PFSK-1 (cell line): Measurements from ENCODE around the gene SAMD11.

Experiments used
- FOXP2 ChIP-seq: optimal IDR thresholded peaks from 2 replicates; pipeline ENCODE3; 2011; ENCODE audit warnings: borderline replicate concordance, control low read depth, inconsistent platforms; ENCODE audit not compliant: insufficient read depth; ENCODE audit errors: extremely low read length, extremely low read depth
- POLR2AphosphoS5 ChIP-seq: IDR thresholded peaks from 2 replicates; pipeline ENCODE4 v1.6.1; 2012; ENCODE audit warnings: low read depth, mild to moderate bottlenecking, control low read depth, low read length, moderate library complexity
- SIN3A ChIP-seq: IDR thresholded peaks from 2 replicates; pipeline ENCODE4 v1.6.1; 2012; ENCODE audit warnings: mild to moderate bottlenecking, low read length, moderate library complexity, borderline replicate concordance; ENCODE audit not compliant: insufficient read depth
- TAF1 ChIP-seq: IDR thresholded peaks from 2 replicates; pipeline ENCODE4 v1.6.1; 2012; ENCODE audit warnings: low read length, control low read depth, borderline replicate concordance; ENCODE audit not compliant: insufficient read depth
- TF ChIP-seq, protein P1 (sequence below), 2 experiments: IDR thresholded peaks; 2 replicates each; pipeline versions ENCODE4 v1.6.1 to v1.8.0; 2011 to 2012; ENCODE audit warnings: low read depth in 2 of 2, low read length in 2 of 2, control low read depth in 1 of 2, inconsistent platforms in 1 of 2, mild to moderate bottlenecking in 1 of 2, moderate library complexity in 1 of 2; ENCODE audit not compliant: insufficient read depth in 1 of 2

The SAMD11 gene

GRCh38 chr1:904310-904950, 19.3 kb upstream of the SAMD11 start:
- TF ChIP-seq, protein P1, sequence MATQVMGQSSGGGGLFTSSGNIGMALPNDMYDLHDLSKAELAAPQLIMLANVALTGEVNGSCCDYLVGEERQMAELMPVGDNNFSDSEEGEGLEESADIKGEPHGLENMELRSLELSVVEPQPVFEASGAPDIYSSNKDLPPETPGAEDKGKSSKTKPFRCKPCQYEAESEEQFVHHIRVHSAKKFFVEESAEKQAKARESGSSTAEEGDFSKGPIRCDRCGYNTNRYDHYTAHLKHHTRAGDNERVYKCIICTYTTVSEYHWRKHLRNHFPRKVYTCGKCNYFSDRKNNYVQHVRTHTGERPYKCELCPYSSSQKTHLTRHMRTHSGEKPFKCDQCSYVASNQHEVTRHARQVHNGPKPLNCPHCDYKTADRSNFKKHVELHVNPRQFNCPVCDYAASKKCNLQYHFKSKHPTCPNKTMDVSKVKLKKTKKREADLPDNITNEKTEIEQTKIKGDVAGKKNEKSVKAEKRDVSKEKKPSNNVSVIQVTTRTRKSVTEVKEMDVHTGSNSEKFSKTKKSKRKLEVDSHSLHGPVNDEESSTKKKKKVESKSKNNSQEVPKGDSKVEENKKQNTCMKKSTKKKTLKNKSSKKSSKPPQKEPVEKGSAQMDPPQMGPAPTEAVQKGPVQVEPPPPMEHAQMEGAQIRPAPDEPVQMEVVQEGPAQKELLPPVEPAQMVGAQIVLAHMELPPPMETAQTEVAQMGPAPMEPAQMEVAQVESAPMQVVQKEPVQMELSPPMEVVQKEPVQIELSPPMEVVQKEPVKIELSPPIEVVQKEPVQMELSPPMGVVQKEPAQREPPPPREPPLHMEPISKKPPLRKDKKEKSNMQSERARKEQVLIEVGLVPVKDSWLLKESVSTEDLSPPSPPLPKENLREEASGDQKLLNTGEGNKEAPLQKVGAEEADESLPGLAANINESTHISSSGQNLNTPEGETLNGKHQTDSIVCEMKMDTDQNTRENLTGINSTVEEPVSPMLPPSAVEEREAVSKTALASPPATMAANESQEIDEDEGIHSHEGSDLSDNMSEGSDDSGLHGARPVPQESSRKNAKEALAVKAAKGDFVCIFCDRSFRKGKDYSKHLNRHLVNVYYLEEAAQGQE (IDR thresholded peaks at IDR 0.05; ENCODE audit: insufficient read depth in 1 of 2, low read depth in 2 of 2, low read length in 2 of 2): peak; percentile 5 to 48; a peak in 2 of 4 replicates
- TF ChIP-seq POLR2AphosphoS5 (peak; percentile 58; the same call in 1 of the 2 replicates), SIN3A (no peak), TAF1 (0 out of 2 replicates have a peak, but pooled peaks have one; percentile 39)

DNA sequence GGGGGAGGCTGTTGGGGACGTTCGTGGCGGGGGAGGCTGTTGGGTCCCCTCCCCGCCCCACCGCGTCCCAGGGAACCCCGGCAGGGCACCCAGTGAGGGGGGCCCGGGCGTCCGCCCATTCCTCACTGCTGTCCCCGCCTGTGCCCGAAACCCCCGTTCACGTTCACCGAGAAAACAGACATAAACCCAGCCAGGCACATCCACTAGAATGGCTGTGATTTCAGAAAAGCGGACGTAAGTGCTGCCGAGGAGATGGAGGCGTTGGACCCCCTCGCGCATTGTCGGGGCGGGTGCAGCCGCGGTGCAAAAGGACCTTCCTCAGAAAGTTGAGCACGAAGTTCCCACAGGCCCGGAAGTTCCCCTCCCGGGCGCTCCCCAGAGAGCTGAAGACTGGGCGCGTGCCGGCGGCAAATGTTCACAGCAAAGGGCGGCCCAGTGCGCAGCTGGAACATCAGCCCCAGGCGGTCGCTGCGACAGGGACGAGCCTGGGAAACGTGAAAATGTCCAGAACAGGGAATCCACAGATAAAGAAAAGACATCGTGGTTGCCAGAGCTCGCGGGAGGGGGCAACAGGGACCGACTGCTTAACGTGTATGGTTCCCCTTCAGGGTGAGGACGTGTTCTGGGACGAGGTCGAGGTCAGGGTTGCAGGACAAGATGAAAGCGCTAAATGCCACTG, 18.5 kb upstream of the SAMD11 start:
- TF ChIP-seq FOXP2: no peak
- no peak for TF ChIP-seq TAF1
- TF ChIP-seq, protein P1 (IDR thresholded peaks at IDR 0.05; ENCODE audit: insufficient read depth in 1 of 2, low read depth in 2 of 2, low read length in 2 of 2): no peak
- TF ChIP-seq SIN3A: no peak
- no peak for TF ChIP-seq POLR2AphosphoS5

DNA sequence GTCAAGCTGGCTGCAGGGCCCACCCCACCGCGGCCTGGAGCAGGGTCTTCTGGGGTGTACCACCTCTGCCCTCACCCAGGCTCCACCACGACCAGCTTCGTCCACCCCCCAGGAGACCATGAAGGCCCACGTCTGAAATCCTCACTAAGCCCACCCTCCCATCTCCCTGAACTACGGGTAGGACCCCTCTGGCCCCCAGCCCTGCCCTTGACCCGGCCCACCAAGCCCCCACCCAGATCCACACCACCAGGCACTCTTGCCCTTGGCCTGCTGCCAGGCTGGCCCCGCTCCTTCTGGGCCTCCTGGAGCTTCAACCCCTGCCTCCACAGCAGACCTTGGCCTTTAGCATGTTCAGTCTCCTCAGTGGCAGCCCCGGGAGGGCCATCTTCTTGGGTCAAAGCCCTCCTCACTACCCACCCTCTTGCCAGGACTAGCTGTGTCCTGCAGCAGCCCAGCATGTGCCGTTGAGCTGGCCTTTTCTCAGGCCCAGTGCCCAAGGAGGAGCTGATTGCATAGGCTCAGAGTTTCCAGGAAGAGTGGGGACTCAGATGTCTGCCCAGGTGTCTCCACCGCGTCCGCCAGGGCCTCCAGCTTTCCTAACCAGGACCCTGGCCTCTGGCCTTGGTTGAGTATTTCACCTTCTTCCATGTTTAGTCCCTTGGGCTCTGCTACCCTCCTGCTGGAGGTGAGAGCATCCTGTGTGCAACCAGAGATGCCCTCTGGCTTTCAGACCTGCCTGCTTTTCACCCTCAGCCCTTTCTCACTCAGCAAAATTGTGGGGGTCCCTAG, 17.7 kb upstream of the SAMD11 start:
- TF ChIP-seq, protein P1 (IDR thresholded peaks at IDR 0.05; ENCODE audit: insufficient read depth in 1 of 2, low read depth in 2 of 2, low read length in 2 of 2): no peak
- TF ChIP-seq SIN3A: no peak
- no peak for TF ChIP-seq TAF1
- TF ChIP-seq POLR2AphosphoS5: no peak
- TF ChIP-seq FOXP2: no peak

DNA sequence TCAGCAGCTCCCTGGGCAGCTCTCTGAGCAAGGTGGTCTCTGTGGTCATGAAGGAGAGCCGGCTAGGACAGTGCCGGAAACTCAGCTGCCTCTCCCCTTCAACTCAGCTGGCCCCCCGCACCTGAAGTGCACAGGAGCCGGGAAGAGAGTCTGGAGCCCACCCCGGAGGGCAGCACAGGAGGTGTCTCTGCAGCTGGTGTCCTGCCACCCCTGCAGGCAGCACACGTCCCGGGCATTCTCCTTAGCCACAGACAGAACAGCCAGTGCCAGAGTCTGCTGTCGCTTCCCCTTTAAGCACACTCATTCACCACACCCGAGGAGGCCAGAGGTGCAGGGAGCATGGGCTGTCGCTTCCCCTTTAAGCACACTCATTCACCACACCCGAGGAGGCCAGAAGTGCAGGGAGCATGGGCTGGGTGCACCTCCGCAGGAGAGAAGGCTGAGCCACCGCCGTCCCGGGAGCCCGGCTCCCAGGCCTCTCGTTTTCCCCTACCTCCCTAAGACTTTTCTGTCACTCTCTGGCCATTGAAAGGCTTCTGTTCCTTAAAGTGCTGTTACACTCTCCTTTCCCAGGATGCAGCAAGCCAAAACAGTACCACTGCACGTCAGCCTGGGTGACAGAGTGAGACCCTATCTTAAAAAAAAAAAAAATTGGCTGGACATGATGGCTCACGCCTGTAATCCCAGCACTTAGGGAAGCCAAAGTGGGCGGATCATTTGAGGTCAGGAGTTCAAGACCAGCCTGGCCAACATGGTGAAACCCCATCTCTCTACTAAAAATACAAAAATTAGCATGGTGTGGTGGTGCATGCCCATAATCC, 16.9 kb upstream of the SAMD11 start:
- no peak for TF ChIP-seq TAF1
- no peak for TF ChIP-seq POLR2AphosphoS5
- no peak for TF ChIP-seq SIN3A
- TF ChIP-seq FOXP2: no peak
- TF ChIP-seq, protein P1 (IDR thresholded peaks at IDR 0.05; ENCODE audit: insufficient read depth in 1 of 2, low read depth in 2 of 2, low read length in 2 of 2): no peak
